PFSK-1 (cell line): ENCODE measurements around the gene SGO2.

Experiments
- POLR2AphosphoS5 ChIP-seq: IDR thresholded peaks from 2 replicates; pipeline ENCODE4 v1.6.1; 2012; ENCODE audit warnings: low read depth, mild to moderate bottlenecking, control low read depth, low read length, moderate library complexity
- REST ChIP-seq, 2 experiments: IDR thresholded peaks; 2 replicates each; pipeline versions ENCODE4 v1.6.1 to v1.8.0; 2011 to 2012; ENCODE audit warnings: low read depth in 2 of 2, low read length in 2 of 2, control low read depth in 1 of 2, inconsistent platforms in 1 of 2, mild to moderate bottlenecking in 1 of 2, moderate library complexity in 1 of 2; ENCODE audit not compliant: insufficient read depth in 1 of 2

- no peak for TF ChIP-seq REST (IDR thresholded peaks at IDR 0.05; ENCODE audit: insufficient read depth in 1 of 2, low read depth in 2 of 2, low read length in 2 of 2)
- TF ChIP-seq POLR2AphosphoS5: no peak
Observed at GRCh38 chr2:200616193-200616592, 90.2 kb downstream of the SGO2 start.
